ENCODE data around the gene SUSD3.

SUSD3 gene

DNA sequence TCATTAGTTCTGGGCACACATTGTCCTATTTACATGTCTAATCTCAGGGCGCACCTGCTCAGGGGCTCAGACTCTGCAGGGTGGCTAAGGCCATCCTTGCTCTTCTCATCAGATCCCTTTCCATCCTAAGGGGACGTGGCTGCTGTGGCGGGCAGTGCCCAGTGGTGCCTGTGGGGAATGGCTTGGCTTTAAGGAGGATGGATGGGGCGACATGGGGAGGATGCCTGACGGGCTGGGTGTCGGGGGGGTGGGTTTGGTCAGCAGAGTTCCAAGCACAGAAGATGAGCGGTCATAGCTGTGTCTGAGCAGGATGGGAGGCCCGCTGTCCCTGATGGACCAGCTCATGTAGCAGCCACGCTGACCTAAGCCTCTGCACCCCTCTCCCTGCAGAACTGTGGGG, 40.9 kb upstream of the SUSD3 start:
- Histone ChIP-seq H3K36me3 (replicated peaks; ENCODE audit: low read depth, low read length) (no peaks in the 10 kb centered on the region), H3K27ac (ENCODE audit: low read length) (no peak overlapping the region), H3K9ac (ENCODE audit: low read length) (no peak overlapping the region), H3K4me3 (ENCODE audit: low read length) (no peak overlapping the region), H3K27me3 (ENCODE audit: low read depth, low read length) (no peaks in the 10 kb centered on the region), H3K79me2 (ENCODE audit: low read length) (no peaks in the 10 kb centered on the region), H3K9me3 (ENCODE audit: insufficient read depth, low read length) (no peaks in the 10 kb centered on the region), H4K20me1 (ENCODE audit: insufficient read depth, low read length) (no peaks in the 10 kb centered on the region), H3K4me2 (ENCODE audit: low read length) (no peak overlapping the region), H3K4me1 (ENCODE audit: low read length) (no peaks in the 10 kb centered on the region), H2AFZ (ENCODE audit: low read depth, low read length) (no peak overlapping the region)
- TF ChIP-seq EZH2phosphoT487 (IDR thresholded peaks at IDR 0.05; ENCODE audit: low read depth) (no peak), CTCF (IDR thresholded peaks at IDR 0.05; ENCODE audit: low read depth, low read length) (no peak)

GRCh38 chr9:93020151-93020550, 38.4 kb upstream of the SUSD3 start:
- H3K4me1 ChIP-seq (ENCODE audit: low read length): no peaks in the 10 kb centered on the region
- no peak overlapping the region for H3K4me2 ChIP-seq (ENCODE audit: low read length)
- no peaks in the 10 kb centered on the region for H4K20me1 ChIP-seq (ENCODE audit: insufficient read depth, low read length)
- no peaks in the 10 kb centered on the region for H3K36me3 ChIP-seq (replicated peaks; ENCODE audit: low read depth, low read length)
- H3K27ac ChIP-seq (ENCODE audit: low read length): no peak overlapping the region
- no peaks in the 10 kb centered on the region for H3K9me3 ChIP-seq (ENCODE audit: insufficient read depth, low read length)
- no peaks in the 10 kb centered on the region for H3K27me3 ChIP-seq (ENCODE audit: low read depth, low read length)
- H3K79me2 ChIP-seq (ENCODE audit: low read length): no peaks in the 10 kb centered on the region
- no peak for TF ChIP-seq CTCF (IDR thresholded peaks at IDR 0.05; ENCODE audit: low read depth, low read length)
- TF ChIP-seq EZH2phosphoT487 (IDR thresholded peaks at IDR 0.05; ENCODE audit: low read depth): no peak
- H3K4me3 ChIP-seq (ENCODE audit: low read length): no peak overlapping the region
- no peak overlapping the region for H2AFZ ChIP-seq (ENCODE audit: low read depth, low read length)
- H3K9ac ChIP-seq (ENCODE audit: low read length): no peak overlapping the region

GRCh38 chr9:93020771-93021670, 37.5 kb upstream of the SUSD3 start:
- Histone ChIP-seq H3K4me2 (ENCODE audit: low read length) (no peak overlapping the region), H3K27me3 (ENCODE audit: low read depth, low read length) (no peaks in the 10 kb centered on the region), H3K4me3 (ENCODE audit: low read length) (no peak overlapping the region), H3K36me3 (replicated peaks; ENCODE audit: low read depth, low read length) (no peaks in the 10 kb centered on the region), H3K9ac (ENCODE audit: low read length) (no peak overlapping the region), H3K79me2 (ENCODE audit: low read length) (no peaks in the 10 kb centered on the region), H4K20me1 (ENCODE audit: insufficient read depth, low read length) (no peaks in the 10 kb centered on the region), H3K27ac (ENCODE audit: low read length) (no peak overlapping the region), H3K4me1 (ENCODE audit: low read length) (no peaks in the 10 kb centered on the region), H2AFZ (ENCODE audit: low read depth, low read length) (no peak overlapping the region), H3K9me3 (ENCODE audit: insufficient read depth, low read length) (no peaks in the 10 kb centered on the region)
- TF ChIP-seq CTCF (IDR thresholded peaks at IDR 0.05; ENCODE audit: low read depth, low read length): no peak
- TF ChIP-seq EZH2phosphoT487 (IDR thresholded peaks at IDR 0.05; ENCODE audit: low read depth): no peak

GRCh38 chr9:93022066-93022465, 36.4 kb upstream of the SUSD3 start:
- Histone ChIP-seq H3K36me3 (replicated peaks; ENCODE audit: low read depth, low read length) (no peaks in the 10 kb centered on the region), H3K27ac (ENCODE audit: low read length) (no peak overlapping the region), H3K79me2 (ENCODE audit: low read length) (no peaks in the 10 kb centered on the region), H3K9me3 (ENCODE audit: insufficient read depth, low read length) (no peaks in the 10 kb centered on the region), H4K20me1 (ENCODE audit: insufficient read depth, low read length) (no peaks in the 10 kb centered on the region), H3K9ac (ENCODE audit: low read length) (no peak overlapping the region), H3K4me1 (ENCODE audit: low read length) (no peaks in the 10 kb centered on the region), H3K27me3 (ENCODE audit: low read depth, low read length) (no peaks in the 10 kb centered on the region), H3K4me2 (ENCODE audit: low read length) (no peak overlapping the region), H2AFZ (ENCODE audit: low read depth, low read length) (no peak overlapping the region), H3K4me3 (ENCODE audit: low read length) (no peak overlapping the region)
- TF ChIP-seq CTCF (IDR thresholded peaks at IDR 0.05; ENCODE audit: low read depth, low read length) (no peak), EZH2phosphoT487 (IDR thresholded peaks at IDR 0.05; ENCODE audit: low read depth) (no peak)
